Measurements from ENCODE around the gene SBDS.

SBDS gene

DNA sequence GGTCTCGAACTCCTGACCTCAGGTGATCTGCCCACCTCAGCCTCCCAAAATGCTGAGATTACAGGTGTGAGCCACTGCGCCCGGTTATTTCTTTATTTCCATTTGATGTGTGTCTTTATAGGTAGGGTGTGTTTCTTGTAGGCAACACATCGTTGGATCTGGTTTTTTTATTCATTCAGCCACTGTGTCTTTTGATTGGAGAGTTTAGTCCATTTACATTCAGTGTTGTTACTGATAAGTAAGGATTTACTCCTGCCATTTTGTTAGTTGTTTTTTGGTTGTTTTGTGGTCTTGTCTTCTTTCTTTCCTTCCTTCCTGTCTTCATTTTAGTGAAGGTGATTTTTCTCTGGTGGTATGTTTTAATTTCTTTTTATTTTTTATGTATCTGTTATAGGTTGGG is 57.4 kb downstream of the SBDS start:
- no peak for DNase-seq (ENCODE audit: low spot score)

Measured in HuH-7.5 (cell line).